ENCODE results near the gene EYA2.

- no peak for TF ChIP-seq POLR2A (IDR thresholded peaks at IDR 0.05; ENCODE audit: low read depth, low read length)
- TF ChIP-seq CTCF (IDR thresholded peaks at IDR 0.05; ENCODE audit: extremely low read depth in 1 of 2, insufficient read depth in 1 of 2, low read depth in 1 of 2, low read length in 2 of 2) = no peak
- TF ChIP-seq EZH2 (IDR thresholded peaks at IDR 0.05; ENCODE audit: borderline replicate concordance, low read depth, low read length, severe bottlenecking) = no peak
- no peak for TF ChIP-seq POLR2AphosphoS5 (IDR thresholded peaks at IDR 0.05; ENCODE audit: insufficient read depth, low read depth, low read length)
- no peak for TF ChIP-seq MAX (IDR thresholded peaks at IDR 0.05; ENCODE audit: insufficient read depth, insufficient read length)
Observed at GRCh38 chr20:46897328-46897880, 2.8 kb downstream of the EYA2 start.

All from endothelial cell of umbilical vein (primary cell).